HepG2 (cell line): ENCODE results near the gene PRR15L. TPM values are rescaled to one million over a fixed set of nuclear protein-coding genes. Genes with fewer than 3 reads are reported as not detected.
A peak's percentile ranks its signal among the peaks of the same experiment; 100 is the strongest.

Experiments used
- AGO2 ChIP-seq: fragments of 200-400 bp; formaldehyde crosslinking; optimal IDR thresholded peaks from 2 replicates; pipeline ENCODE3; 2017; ENCODE audit warnings: mild to moderate bottlenecking, low read depth, low read length, moderate library complexity
- CREBL2 ChIP-seq: sonication (generic); formaldehyde crosslinking; IDR thresholded peaks from 2 replicates; pipeline ENCODE4 v1.8.1; 2023; ENCODE audit warnings: missing genetic modification reagents, mild to moderate bottlenecking, borderline replicate concordance
- DMAP1 ChIP-seq: IDR thresholded peaks from 2 replicates; pipeline ENCODE4 v1.6.1; 2016
- ELF3 ChIP-seq: IDR thresholded peaks from 2 replicates; pipeline ENCODE4 v1.6.1; 2016; ENCODE audit warnings: missing genetic modification reagents, missing compliant biosample characterization
- KLF11 ChIP-seq: IDR thresholded peaks from 2 replicates; pipeline ENCODE4 v1.6.1; 2016; ENCODE audit warnings: missing compliant biosample characterization
- MLLT10 ChIP-seq: sonication (generic); formaldehyde crosslinking; IDR thresholded peaks from 2 replicates; pipeline ENCODE4 v1.4.0; 2020; ENCODE audit warnings: missing genetic modification reagents
- POLR2G ChIP-seq: fragments of 200-400 bp; formaldehyde crosslinking; IDR thresholded peaks from 2 replicates; pipeline ENCODE4 v1.6.1; 2018; ENCODE audit warnings: mild to moderate bottlenecking, low read depth, low read length, moderate library complexity
- RAD51 ChIP-seq: fragments of 450-650 bp; IDR thresholded peaks from 2 replicates; pipeline ENCODE4 v1.6.1; 2016; ENCODE audit warnings: borderline replicate concordance
- RBAK ChIP-seq: sonication (generic); formaldehyde crosslinking; IDR thresholded peaks from 2 replicates; pipeline ENCODE4 v1.5.1; 2020; ENCODE audit warnings: mild to moderate bottlenecking, missing genetic modification reagents
- SALL2 ChIP-seq: sonication (generic); formaldehyde crosslinking; IDR thresholded peaks from 2 replicates; pipeline ENCODE4 v1.8.1; 2023; ENCODE audit warnings: mild to moderate bottlenecking, missing genetic modification reagents, inconsistent platforms
- STAG1 ChIP-seq: sonication (generic); formaldehyde crosslinking; IDR thresholded peaks from 2 replicates; pipeline ENCODE4 v1.4.0; 2020; ENCODE audit warnings: missing genetic modification reagents
- ZMYM2 ChIP-seq: sonication (generic); formaldehyde crosslinking; IDR thresholded peaks from 2 replicates; pipeline ENCODE4 v1.8.0; 2022; ENCODE audit warnings: mild to moderate bottlenecking, missing genetic modification reagents
- ZNF18 ChIP-seq: sonication (generic); formaldehyde crosslinking; IDR thresholded peaks from 2 replicates; pipeline ENCODE4 v1.8.0; 2022; ENCODE audit warnings: mild to moderate bottlenecking, missing genetic modification reagents; ENCODE audit not compliant: insufficient replicate concordance
- ZNF441 ChIP-seq: sonication (generic); formaldehyde crosslinking; IDR thresholded peaks from 2 replicates; pipeline ENCODE4 v1.7.0; 2021; ENCODE audit warnings: missing genetic modification reagents, borderline replicate concordance
- polyA plus RNA-seq, 8 experiments: library from polyadenylated mRNA; depleted of rRNA in 3 of 8; stranded (reverse) in 7 of 8; unstranded in 1 of 8; fragments of >200 nt; fragmentation: Illumina TruSeq in 4 of 8; extraction: Trizol in 4 of 8; gene quantifications; 2 replicates each; pipeline versions ENCODE4 v1.2.1 to v1.2.3, GENCODE V29; 2011 to 2016; ENCODE audit warnings: low read depth in 4 of 8, missing spikeins in 1 of 8, mixed read lengths in 1 of 8; ENCODE audit not compliant: insufficient read depth in 1 of 8
- total RNA-seq, 5 experiments: library from RNA; depleted of rRNA; stranded (reverse); fragments of >200 nt; fragmentation: Illumina TruSeq; extraction: Trizol; gene quantifications; 2 replicates each; pipeline ENCODE4 v1.2.3, GENCODE V29; 2016; ENCODE audit warnings: low read depth in 1 of 5
- TF ChIP-seq, protein P1 (sequence below): sonication (generic); formaldehyde crosslinking; IDR thresholded peaks from 2 replicates; pipeline ENCODE4 v1.5.0; 2020; ENCODE audit warnings: mild to moderate bottlenecking, missing genetic modification reagents
- TF ChIP-seq, protein P2 (sequence below): sonication (generic); formaldehyde crosslinking; IDR thresholded peaks from 2 replicates; pipeline ENCODE4 v1.8.0; 2022; ENCODE audit warnings: missing genetic modification reagents, mild to moderate bottlenecking, moderate library complexity, borderline replicate concordance
- TF ChIP-seq, protein P3 (sequence below): sonication (generic); formaldehyde crosslinking; IDR thresholded peaks from 2 replicates; pipeline ENCODE4 v1.5.1; 2020; ENCODE audit warnings: mild to moderate bottlenecking, missing genetic modification reagents, moderate library complexity
- TF ChIP-seq, protein P4 (sequence below): sonication (generic); formaldehyde crosslinking; IDR thresholded peaks from 2 replicates; pipeline ENCODE4 v1.4.0; 2020; ENCODE audit warnings: missing genetic modification reagents

PRR15L gene
- total and polyA plus RNA-seq, 2 of the 13 experiments (the other 11 are each of a cell fraction or from before 2014, with no cell fraction given), result 0.44 to 2.0 TPM

DNA sequence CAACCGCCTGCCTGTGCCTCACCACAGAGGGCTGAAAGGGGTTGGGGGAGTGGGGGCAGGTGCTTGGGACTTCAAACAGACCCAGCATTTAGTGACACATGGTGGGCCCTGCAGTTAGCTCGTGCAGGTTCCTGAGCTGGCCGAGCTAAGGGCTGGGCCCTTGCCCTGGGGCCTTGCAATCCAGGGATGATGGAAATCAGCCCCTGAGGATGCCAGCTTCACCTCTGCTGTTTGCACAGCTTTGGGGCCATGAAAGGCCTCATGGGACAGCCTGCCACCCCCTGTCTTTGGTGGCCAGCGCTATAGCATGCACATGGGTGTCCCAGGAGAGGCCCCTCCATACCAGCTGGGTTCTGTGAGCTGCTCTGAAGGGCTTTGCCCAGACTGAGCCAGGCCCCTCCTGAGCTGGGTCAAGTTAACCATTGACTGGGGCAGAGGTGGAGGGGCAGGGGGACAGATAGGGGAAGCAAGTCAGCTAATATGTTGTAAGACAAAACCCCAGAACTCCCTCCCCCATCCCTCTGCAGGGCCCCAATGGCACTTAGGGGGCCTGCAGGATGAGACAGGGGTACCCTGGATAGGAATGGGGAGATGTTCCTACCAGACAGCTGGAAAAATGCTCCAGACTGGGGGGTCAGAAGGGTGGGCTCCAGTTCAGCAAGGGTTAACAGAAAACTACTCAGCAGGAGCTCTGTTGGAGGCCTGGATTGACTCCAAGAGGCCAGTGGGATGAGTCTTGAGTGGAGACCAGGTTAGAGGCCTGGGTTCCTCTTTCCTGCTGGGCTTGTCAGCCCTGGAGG lies 692 bp downstream of the PRR15L start (continued):
- no peak for TF ChIP-seq KLF11 (CRISPR knock-in tag)
- no peak for TF ChIP-seq AGO2
- TF ChIP-seq MLLT10 (CRISPR knock-in tag), result no peak
- TF ChIP-seq, protein P1, sequence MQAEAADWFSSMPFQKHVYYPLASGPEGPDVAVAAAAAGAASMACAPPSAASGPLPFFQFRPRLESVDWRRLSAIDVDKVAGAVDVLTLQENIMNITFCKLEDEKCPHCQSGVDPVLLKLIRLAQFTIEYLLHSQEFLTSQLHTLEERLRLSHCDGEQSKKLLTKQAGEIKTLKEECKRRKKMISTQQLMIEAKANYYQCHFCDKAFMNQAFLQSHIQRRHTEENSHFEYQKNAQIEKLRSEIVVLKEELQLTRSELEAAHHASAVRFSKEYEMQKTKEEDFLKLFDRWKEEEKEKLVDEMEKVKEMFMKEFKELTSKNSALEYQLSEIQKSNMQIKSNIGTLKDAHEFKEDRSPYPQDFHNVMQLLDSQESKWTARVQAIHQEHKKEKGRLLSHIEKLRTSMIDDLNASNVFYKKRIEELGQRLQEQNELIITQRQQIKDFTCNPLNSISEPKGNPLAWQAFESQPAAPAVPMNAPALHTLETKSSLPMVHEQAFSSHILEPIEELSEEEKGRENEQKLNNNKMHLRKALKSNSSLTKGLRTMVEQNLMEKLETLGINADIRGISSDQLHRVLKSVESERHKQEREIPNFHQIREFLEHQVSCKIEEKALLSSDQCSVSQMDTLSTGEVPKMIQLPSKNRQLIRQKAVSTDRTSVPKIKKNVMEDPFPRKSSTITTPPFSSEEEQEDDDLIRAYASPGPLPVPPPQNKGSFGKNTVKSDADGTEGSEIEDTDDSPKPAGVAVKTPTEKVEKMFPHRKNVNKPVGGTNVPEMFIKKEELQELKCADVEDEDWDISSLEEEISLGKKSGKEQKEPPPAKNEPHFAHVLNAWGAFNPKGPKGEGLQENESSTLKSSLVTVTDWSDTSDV (CRISPR knock-in tag), result no peak
- TF ChIP-seq SALL2, result no peak
- no peak for TF ChIP-seq CREBL2 (CRISPR knock-in tag)
- no peak for TF ChIP-seq ZNF441 (CRISPR knock-in tag)
- no peak for TF ChIP-seq ELF3 (CRISPR knock-in tag)
- TF ChIP-seq STAG1 (CRISPR knock-in tag), result no peak
- no peak for TF ChIP-seq RAD51
- TF ChIP-seq DMAP1 (CRISPR knock-in tag), result 0 out of 2 replicates have a peak, but pooled peaks have one; percentile 28
- TF ChIP-seq, protein P2, sequence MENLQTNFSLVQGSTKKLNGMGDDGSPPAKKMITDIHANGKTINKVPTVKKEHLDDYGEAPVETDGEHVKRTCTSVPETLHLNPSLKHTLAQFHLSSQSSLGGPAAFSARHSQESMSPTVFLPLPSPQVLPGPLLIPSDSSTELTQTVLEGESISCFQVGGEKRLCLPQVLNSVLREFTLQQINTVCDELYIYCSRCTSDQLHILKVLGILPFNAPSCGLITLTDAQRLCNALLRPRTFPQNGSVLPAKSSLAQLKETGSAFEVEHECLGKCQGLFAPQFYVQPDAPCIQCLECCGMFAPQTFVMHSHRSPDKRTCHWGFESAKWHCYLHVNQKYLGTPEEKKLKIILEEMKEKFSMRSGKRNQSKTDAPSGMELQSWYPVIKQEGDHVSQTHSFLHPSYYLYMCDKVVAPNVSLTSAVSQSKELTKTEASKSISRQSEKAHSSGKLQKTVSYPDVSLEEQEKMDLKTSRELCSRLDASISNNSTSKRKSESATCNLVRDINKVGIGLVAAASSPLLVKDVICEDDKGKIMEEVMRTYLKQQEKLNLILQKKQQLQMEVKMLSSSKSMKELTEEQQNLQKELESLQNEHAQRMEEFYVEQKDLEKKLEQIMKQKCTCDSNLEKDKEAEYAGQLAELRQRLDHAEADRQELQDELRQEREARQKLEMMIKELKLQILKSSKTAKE (CRISPR knock-in tag), result no peak
- TF ChIP-seq ZMYM2 (CRISPR knock-in tag), result no peak
- no peak for TF ChIP-seq ZNF18
- TF ChIP-seq, protein P3, sequence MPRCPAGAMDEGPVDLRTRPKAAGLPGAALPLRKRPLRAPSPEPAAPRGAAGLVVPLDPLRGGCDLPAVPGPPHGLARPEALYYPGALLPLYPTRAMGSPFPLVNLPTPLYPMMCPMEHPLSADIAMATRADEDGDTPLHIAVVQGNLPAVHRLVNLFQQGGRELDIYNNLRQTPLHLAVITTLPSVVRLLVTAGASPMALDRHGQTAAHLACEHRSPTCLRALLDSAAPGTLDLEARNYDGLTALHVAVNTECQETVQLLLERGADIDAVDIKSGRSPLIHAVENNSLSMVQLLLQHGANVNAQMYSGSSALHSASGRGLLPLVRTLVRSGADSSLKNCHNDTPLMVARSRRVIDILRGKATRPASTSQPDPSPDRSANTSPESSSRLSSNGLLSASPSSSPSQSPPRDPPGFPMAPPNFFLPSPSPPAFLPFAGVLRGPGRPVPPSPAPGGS, result no peak
- TF ChIP-seq, protein P4, sequence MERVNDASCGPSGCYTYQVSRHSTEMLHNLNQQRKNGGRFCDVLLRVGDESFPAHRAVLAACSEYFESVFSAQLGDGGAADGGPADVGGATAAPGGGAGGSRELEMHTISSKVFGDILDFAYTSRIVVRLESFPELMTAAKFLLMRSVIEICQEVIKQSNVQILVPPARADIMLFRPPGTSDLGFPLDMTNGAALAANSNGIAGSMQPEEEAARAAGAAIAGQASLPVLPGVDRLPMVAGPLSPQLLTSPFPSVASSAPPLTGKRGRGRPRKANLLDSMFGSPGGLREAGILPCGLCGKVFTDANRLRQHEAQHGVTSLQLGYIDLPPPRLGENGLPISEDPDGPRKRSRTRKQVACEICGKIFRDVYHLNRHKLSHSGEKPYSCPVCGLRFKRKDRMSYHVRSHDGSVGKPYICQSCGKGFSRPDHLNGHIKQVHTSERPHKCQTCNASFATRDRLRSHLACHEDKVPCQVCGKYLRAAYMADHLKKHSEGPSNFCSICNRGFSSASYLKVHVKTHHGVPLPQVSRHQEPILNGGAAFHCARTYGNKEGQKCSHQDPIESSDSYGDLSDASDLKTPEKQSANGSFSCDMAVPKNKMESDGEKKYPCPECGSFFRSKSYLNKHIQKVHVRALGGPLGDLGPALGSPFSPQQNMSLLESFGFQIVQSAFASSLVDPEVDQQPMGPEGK (CRISPR knock-in tag), result peak; percentile 87
- no peak for TF ChIP-seq POLR2G
- TF ChIP-seq RBAK (CRISPR knock-in tag), result no peak
